ENCODE data around the gene PER3. TPM values are rescaled to one million over a fixed set of nuclear protein-coding genes. Genes with fewer than 3 reads are reported as not detected.

Gene PER3
- total RNA-seq (2014; rRNA removed; shearing (Covaris generic)): 15.2 and 23.5 TPM in 2 replicates

DNA sequence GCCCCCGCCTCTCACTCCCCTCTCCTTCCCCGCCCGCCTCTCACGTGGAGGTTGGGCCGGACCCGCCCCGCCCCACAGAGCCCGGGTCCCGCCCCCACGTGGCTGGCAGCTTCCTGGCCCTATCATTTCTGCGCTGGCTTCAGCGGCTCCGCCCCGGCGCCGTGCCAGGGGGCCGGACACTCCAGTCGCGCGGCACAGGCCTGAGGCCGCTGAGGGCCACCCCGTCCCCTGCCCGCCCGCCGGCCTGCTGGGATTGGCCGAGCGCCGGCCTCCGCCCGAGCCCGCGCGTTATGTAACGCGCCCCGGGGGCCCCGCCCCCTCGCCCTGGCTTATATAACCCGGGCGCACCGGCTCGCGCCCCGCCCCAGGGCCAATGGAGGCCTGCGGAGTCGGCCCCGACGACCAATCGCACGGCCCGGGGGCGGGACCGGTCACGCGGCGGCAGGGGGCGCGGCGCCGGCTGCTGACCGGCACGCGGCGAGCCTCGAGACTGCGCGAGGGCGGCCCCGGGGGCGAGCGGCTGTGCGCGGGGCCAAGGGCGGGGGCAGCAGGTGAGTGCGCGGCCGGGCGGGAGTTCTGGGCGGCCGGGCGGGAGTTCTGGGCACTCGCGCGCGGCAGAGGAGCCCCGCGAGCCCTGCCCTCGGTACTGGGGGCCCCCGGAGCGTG lies at the start of gene PER3:
TSS of gene PER3 (plus strand) at position 466 of the 666 bp plus-strand sequence. CDS start 587 bp downstream, outside the sequence.
- DNase-seq (ENCODE audit: low spot score): peak; percentile 97
- in situ Hi-C loops (cut with HindIII; ENCODE audit: low sequenced_read_pairs): no loop called here

DNA sequence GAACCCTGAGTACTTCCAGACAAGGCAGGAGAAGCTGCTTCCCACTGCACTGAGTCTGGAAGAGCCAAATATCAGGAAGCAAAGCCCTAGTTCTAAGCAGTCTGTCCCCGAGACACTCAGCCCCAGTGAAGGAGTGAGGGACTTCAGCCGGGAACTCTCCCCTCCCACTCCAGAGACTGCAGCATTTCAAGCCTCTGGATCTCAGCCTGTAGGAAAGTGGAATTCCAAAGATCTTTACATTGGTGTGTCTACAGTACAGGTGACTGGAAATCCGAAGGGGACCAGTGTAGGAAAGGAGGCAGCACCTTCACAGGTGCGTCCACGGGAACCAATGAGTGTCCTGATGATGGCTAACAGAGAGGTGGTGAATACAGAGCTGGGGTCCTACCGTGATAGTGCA lies 46.0 kb upstream of the PER3 start:
- no peak for DNase-seq (ENCODE audit: low spot score)
- in situ Hi-C loops (cut with HindIII; ENCODE audit: low sequenced_read_pairs): no loop called here

DNA sequence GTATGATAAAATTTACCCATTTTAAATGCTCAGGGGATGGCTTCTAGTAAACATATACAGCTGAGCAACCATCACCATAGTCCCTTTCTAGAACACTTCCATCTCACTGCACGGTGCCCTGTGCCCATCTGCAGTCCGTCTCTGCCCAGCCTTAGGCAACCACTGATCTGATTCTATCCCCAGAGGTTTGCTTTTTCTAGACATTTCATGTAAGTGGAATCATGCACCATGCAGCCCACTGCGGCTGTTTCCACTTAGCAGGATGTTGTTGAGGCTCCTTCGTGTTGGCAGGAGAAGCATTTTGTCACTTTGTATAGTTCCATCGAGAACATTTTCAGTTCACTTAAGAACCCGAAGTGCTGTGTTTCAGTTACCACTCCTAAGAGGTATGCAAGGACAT lies 40.7 kb upstream of the PER3 start:
- no peak for DNase-seq (ENCODE audit: low spot score)
- in situ Hi-C loops (cut with HindIII; ENCODE audit: low sequenced_read_pairs): no loop called here

- in situ Hi-C loops (cut with HindIII; ENCODE audit: low sequenced_read_pairs): no loop called here
- no peak for DNase-seq (ENCODE audit: low spot score)
Observed at GRCh38 chr1:7744882-7745281, 39.2 kb upstream of the PER3 start.

- DNase-seq (ENCODE audit: low spot score): no peak
- in situ Hi-C loops (cut with HindIII; ENCODE audit: low sequenced_read_pairs): no loop called here
Observed at GRCh38 chr1:7745783-7746182, 38.3 kb upstream of the PER3 start.

GRCh38 chr1:7747605-7748004 lies 36.5 kb upstream of the PER3 start:
- no peak for DNase-seq (ENCODE audit: low spot score)
- in situ Hi-C loops (cut with HindIII; ENCODE audit: low sequenced_read_pairs): no loop called here

- in situ Hi-C loops (cut with HindIII; ENCODE audit: low sequenced_read_pairs): no loop called here
- DNase-seq (ENCODE audit: low spot score): no peak
Observed at GRCh38 chr1:7749126-7749525, 35.0 kb upstream of the PER3 start.

- in situ Hi-C loops (cut with HindIII; ENCODE audit: low sequenced_read_pairs): no loop called here
- no peak for DNase-seq (ENCODE audit: low spot score)
Observed at GRCh38 chr1:7751174-7751573, 32.9 kb upstream of the PER3 start.

DNA sequence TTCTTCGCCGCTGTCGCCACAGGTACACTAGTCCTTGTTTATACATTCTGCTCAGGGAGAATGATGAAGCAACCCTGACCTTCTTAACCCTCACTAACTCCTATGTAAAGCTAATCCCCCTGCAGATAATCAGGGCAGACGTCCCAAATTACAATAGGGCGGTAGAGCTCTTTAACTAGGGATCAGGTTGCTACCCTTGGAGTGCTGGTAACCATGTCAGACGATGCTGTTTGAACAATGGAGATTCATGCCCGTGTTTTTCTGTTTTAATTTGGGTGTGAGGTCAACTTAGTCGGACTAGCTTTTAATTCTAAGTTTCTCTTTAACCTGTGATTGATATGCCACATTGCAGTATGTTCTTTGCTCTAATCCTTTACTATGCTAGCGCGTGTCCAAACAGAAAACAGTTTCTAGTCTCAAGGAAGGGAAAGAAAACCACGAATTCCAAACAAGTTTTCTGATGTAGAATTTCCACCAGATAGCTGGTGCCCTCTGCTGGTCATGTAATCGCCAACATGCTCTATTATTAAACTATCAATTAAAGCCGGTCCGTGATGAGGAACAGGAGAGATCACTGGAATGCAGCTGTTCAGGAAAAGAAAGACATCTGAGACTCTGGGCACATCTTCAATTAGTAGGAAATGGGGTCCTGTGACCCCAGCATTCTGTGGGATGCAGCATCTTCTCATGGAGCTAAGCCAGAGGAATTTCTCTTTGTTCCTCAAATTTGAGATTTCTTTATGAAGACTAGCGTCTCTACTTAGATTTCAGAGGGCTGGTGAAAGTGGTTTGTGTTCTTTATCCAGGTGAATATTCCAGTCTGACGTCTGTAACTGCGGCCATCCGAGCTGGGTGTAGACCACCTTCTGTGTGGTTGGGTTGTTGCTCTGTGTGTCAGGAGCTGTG lies 31.3 kb upstream of the PER3 start:
- in situ Hi-C loops (cut with HindIII; ENCODE audit: low sequenced_read_pairs): no loop called here
- peak; percentile 84 for DNase-seq (ENCODE audit: low spot score)

GRCh38 chr1:7753641-7754040 lies 30.4 kb upstream of the PER3 start:
- DNase-seq (ENCODE audit: low spot score): no peak
- in situ Hi-C loops (cut with HindIII; ENCODE audit: low sequenced_read_pairs): no loop called here

- in situ Hi-C loops (cut with HindIII; ENCODE audit: low sequenced_read_pairs): no loop called here
- no peak for DNase-seq (ENCODE audit: low spot score)
Observed at GRCh38 chr1:7754234-7754633, 29.9 kb upstream of the PER3 start.

- in situ Hi-C loops (cut with HindIII; ENCODE audit: low sequenced_read_pairs): no loop called here
Observed at GRCh38 chr1:7755448-7755847, 28.6 kb upstream of the PER3 start.

DNA sequence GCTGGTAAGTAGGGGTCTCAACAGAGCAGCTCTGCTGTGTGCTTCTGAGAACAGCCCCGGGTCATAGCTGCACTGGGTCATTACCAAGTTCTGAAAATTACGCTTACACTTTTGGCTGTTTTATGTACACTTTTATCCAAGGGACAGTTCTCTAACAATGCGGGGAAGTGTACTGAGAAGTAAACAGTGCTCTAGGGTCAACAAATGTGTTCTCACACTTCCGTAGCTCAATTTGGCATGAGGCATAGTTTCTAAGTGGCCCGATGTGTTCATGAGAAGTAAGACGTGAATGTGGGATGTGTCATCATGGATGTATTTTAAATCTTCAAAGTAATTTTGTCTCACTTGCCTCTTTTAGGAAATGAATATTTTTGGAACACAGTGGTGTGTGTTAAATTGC lies 23.8 kb upstream of the PER3 start:
- DNase-seq (ENCODE audit: low spot score): no peak
- in situ Hi-C loops (cut with HindIII; ENCODE audit: low sequenced_read_pairs): no loop called here

More at GRCh38 chr1:7755448-7755847, 28.6 kb upstream of the PER3 start:
- no peak for DNase-seq (ENCODE audit: low spot score)

- in situ Hi-C loops (cut with HindIII; ENCODE audit: low sequenced_read_pairs): no loop called here
Observed at GRCh38 chr1:7761103-7761502, 23.0 kb upstream of the PER3 start.

DNA sequence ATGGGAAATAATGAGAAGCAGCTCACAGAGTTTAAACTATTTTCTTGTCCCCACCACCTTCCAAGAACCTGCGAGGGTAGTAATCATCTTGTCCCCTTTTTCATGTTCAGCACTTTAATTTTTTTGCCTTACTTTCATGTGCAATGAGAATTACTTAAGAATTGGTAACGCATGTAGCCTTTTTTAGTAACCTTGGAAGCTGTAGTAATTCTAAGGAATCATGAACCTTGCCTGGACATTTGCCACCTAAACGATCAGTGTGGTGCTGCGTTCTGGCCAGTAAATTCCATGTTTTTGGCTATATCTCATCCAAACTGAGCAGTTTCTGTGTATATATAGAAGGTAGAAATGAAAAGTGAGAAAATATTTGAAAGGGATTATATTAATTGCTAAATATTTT lies 16.9 kb upstream of the PER3 start:
- DNase-seq (ENCODE audit: low spot score): no peak
- in situ Hi-C loops (cut with HindIII; ENCODE audit: low sequenced_read_pairs): no loop called here

More at GRCh38 chr1:7761103-7761502, 23.0 kb upstream of the PER3 start:
- DNase-seq (ENCODE audit: low spot score): no peak

- no peak for DNase-seq (ENCODE audit: low spot score)
- in situ Hi-C loops (cut with HindIII; ENCODE audit: low sequenced_read_pairs): no loop called here
Observed at GRCh38 chr1:7768583-7768982, 15.5 kb upstream of the PER3 start.

GRCh38 chr1:7769673-7770412 lies 14.2 kb upstream of the PER3 start:
- in situ Hi-C loops (cut with HindIII; ENCODE audit: low sequenced_read_pairs): no loop called here
- no peak for DNase-seq (ENCODE audit: low spot score)

GRCh38 chr1:7770669-7770996 lies 13.5 kb upstream of the PER3 start:
- in situ Hi-C loops (cut with HindIII; ENCODE audit: low sequenced_read_pairs): no loop called here
- DNase-seq (ENCODE audit: low spot score): no peak

DNA sequence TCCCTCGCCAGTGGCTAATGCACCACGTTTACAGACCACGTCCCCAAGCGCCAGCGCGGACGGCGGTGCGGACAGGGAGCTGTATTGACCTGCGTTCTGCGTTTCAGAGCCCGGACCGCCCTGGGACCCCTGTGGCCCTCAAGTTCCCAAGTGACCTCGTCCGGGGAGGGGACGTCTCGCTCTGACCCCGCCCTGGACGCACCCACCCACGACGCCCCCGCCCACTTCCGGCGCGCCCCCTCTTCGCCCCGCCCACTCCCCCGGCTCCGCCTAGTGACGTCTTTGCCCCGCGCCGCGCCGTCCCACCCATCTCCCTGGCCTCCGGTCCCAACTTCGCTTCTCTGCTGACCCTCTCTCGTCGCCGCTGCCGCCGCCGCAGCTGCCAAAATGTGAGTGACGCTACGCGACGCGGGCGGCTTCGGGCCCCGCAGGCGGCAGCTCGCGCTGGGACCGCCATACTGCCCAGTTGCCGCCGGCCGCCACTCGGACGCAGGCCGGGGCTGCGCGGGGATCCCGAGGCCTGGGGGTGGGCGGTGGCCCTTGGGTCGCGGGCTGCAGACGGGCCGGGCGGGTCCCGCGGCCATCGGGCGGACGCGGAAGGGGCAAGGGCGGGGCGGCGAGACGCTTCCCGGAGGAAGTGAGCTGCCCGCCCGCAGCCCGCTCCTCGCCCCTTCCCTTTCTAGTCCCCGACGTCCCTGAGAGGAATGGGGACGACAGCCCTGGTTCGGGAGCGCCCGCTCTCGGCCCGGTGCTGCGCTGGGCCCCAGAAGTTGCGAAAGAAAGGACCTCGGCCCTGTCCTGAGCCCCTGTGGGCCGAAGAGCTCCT lies 12.9 kb upstream of the PER3 start, which contains the start of gene VAMP3:
TSS of gene VAMP3 (plus strand) at position 300 of the 826 bp plus-strand sequence. CDS start at position 388, 88 bp downstream.
- in situ Hi-C loops (cut with HindIII; ENCODE audit: low sequenced_read_pairs): no loop called here
- DNase-seq (ENCODE audit: low spot score): peak; percentile 80

Measured in G401 (cell line).